A549 (cell line): Measurements from ENCODE around the gene HEATR1. TPM values are rescaled to one million over a fixed set of nuclear protein-coding genes. Genes with fewer than 3 reads are reported as not detected.

Source experiments
- ATAC-seq, 2 experiments: fragments of 200-7000 bp in 1 of 2; fragments of >200 bp in 1 of 2; cut with Nextera tagmentation in 1 of 2; cut with Tn5 transposase in 1 of 2; 3 replicates each; pipeline versions ENCODE4 v1.8.0 to v1.9.1; 2018 to 2020; ENCODE audit warnings: mild to moderate bottlenecking in 1 of 2, moderate library complexity in 1 of 2
- CTCF ChIA-PET: fragments of 300-600 bp; sonication (Branson Sonifier 250); formaldehyde crosslinking; extraction: SDS; loops from one replicate; lab custom pipeline; 2021; ENCODE audit warnings: antibody characterized with exemption, inconsistent platforms; lab: Yijun Ruan, JAX
- POLR2A ChIA-PET: fragments of 350-600 bp; formaldehyde crosslinking; extraction: SDS; loops from one replicate; lab custom pipeline; 2021; ENCODE audit warnings: antibody characterized with exemption, inconsistent platforms; lab: Yijun Ruan, JAX
- DNase-seq, 2 experiments: peaks; one replicate each; pipeline versions ENCODE4 v3.0.0 to v3.0.0-alpha.2; 2011 to 2016; ENCODE audit warnings: low read depth in 1 of 2, low spot score in 1 of 2
- FAIRE-seq: peaks from 2 replicates; lab custom pipeline; 2011; peaks lifted over from hg19 to GRCh38; lab: Jason Lieb, UNC
- H3K27ac ChIP-seq, 2 experiments: fragments of >200 bp; sonication (Bioruptor Twin); formaldehyde crosslinking; 3 replicates each; pipeline ENCODE4 v1.5.1; 2016 to 2017
- H3K4me1 ChIP-seq: fragments of >200 bp; sonication (Bioruptor Twin); formaldehyde crosslinking; 3 replicates; pipeline ENCODE4 v1.6.1; 2016
- H3K4me2 ChIP-seq: fragments of >200 bp; sonication (Bioruptor Twin); formaldehyde crosslinking; 3 replicates; pipeline ENCODE4 v1.6.1; 2016
- H3K4me3 ChIP-seq: fragments of >200 bp; sonication (Bioruptor Twin); formaldehyde crosslinking; 3 replicates; pipeline ENCODE4 v1.5.1; 2016
- H3K9me3 ChIP-seq: fragments of >200 bp; sonication (Bioruptor Twin); formaldehyde crosslinking; 3 replicates; pipeline ENCODE4 v1.6.1; 2016
- ATOH8 ChIP-seq: fragments of 250-450 bp; sonication (Bioruptor Pico); IDR thresholded peaks from 2 replicates; pipeline ENCODE4 v1.5.0; 2020; ENCODE audit warnings: low read depth, mild to moderate bottlenecking, moderate library complexity
- CBX8 ChIP-seq: fragments of 200-600 bp; sonication (generic); IDR thresholded peaks from 2 replicates; pipeline ENCODE4 v1.6.1; 2016
- CEBPB ChIP-seq, 2 experiments: fragments of >200 bp in 1 of 2; sonication (Bioruptor Twin) in 1 of 2; formaldehyde crosslinking in 1 of 2; IDR thresholded peaks; 2 replicates each; pipeline ENCODE4 v1.6.1; 2012 to 2016
- CHD4 ChIP-seq: fragments of 200-600 bp; sonication (generic); IDR thresholded peaks from 2 replicates; pipeline ENCODE4 v1.6.1; 2016; ENCODE audit warnings: antibody characterized with exemption, mild to moderate bottlenecking, borderline replicate concordance
- CTCF ChIP-seq: fragments of >200 bp; sonication (Bioruptor Twin); formaldehyde crosslinking; IDR thresholded peaks from 3 replicates; pipeline ENCODE4 v1.5.1; 2016
- E2F6 ChIP-seq: IDR thresholded peaks from 2 replicates; pipeline ENCODE4 v1.6.1; 2012; ENCODE audit warnings: low read depth, borderline replicate concordance
- EP300 ChIP-seq, 2 experiments: fragments of >200 bp; sonication (Bioruptor Twin); formaldehyde crosslinking; IDR thresholded peaks; 2 replicates in 1 of 2; 3 replicates in 1 of 2; pipeline ENCODE4 v1.6.1; 2016 to 2017
- FOSB ChIP-seq: fragments of 250-450 bp; sonication (Bioruptor Pico); IDR thresholded peaks from 2 replicates; pipeline ENCODE4 v1.5.0; 2020; ENCODE audit warnings: mild to moderate bottlenecking, moderate library complexity
- FOSL2 ChIP-seq, 2 experiments: fragments of 450-650 bp in 1 of 2; fragments of >200 bp in 1 of 2; sonication (Bioruptor Twin) in 1 of 2; formaldehyde crosslinking; IDR thresholded peaks; 2 replicates each; pipeline versions ENCODE4 v1.5.0 to v1.6.1; 2016 to 2020; ENCODE audit warnings: mild to moderate bottlenecking in 1 of 2, moderate library complexity in 1 of 2
- GATA3 ChIP-seq: IDR thresholded peaks from 2 replicates; pipeline ENCODE4 v1.6.1; 2012; ENCODE audit warnings: borderline replicate concordance
- HDAC2 ChIP-seq: fragments of 200-600 bp; sonication (generic); IDR thresholded peaks from 2 replicates; pipeline ENCODE4 v1.6.1; 2016
- HES2 ChIP-seq: fragments of >200 bp; sonication (Bioruptor Twin); formaldehyde crosslinking; IDR thresholded peaks from 2 replicates; pipeline ENCODE4 v1.6.1; 2016
- HEYL ChIP-seq: fragments of 250-450 bp; sonication (Bioruptor Pico); IDR thresholded peaks from 2 replicates; pipeline ENCODE4 v1.8.0; 2021; ENCODE audit warnings: mild to moderate bottlenecking, moderate library complexity
- HMGXB4 ChIP-seq: fragments of 250-450 bp; sonication (Bioruptor Pico); IDR thresholded peaks from 2 replicates; pipeline ENCODE4 v1.5.0; 2021; ENCODE audit warnings: mild to moderate bottlenecking, moderate library complexity, borderline replicate concordance
- NPAS2 ChIP-seq: fragments of 250-450 bp; sonication (Bioruptor Pico); IDR thresholded peaks from 2 replicates; pipeline ENCODE4 v1.8.0; 2022; ENCODE audit warnings: mild to moderate bottlenecking, moderate library complexity, borderline replicate concordance
- NR3C1 ChIP-seq: fragments of >200 bp; sonication (Bioruptor Twin); formaldehyde crosslinking; IDR thresholded peaks from 3 replicates; pipeline ENCODE4 v1.6.1; 2017
- PHF8 ChIP-seq: fragments of 200-600 bp; sonication (generic); IDR thresholded peaks from 2 replicates; pipeline ENCODE4 v1.6.1; 2016; ENCODE audit warnings: low read depth, mild to moderate bottlenecking, antibody characterized with exemption, moderate library complexity, borderline replicate concordance
- POLR2A ChIP-seq: IDR thresholded peaks from 2 replicates; pipeline ENCODE4 v1.6.1; 2012; ENCODE audit warnings: mild to moderate bottlenecking, low read length
- RAD21 ChIP-seq, 2 experiments: fragments of >200 bp in 1 of 2; sonication (Bioruptor Twin) in 1 of 2; formaldehyde crosslinking in 1 of 2; IDR thresholded peaks in 1 of 2; conservative IDR thresholded peaks in 1 of 2; 2 replicates in 1 of 2; 3 replicates in 1 of 2; pipeline ENCODE4 v1.6.1; 2012 to 2018; ENCODE audit warnings: inconsistent platforms in 1 of 2
- RARB ChIP-seq: fragments of 250-450 bp; sonication (Bioruptor Pico); IDR thresholded peaks from 2 replicates; pipeline ENCODE4 v1.8.0; 2021; ENCODE audit warnings: mild to moderate bottlenecking, moderate library complexity
- RCOR1 ChIP-seq: fragments of 150-350 bp; IDR thresholded peaks from 2 replicates; pipeline ENCODE4 v1.6.1; 2014; ENCODE audit warnings: antibody characterized with exemption, low read length, low read depth
- REST ChIP-seq: fragments of 200-600 bp; sonication (generic); IDR thresholded peaks from 2 replicates; pipeline ENCODE4 v1.6.1; 2016; ENCODE audit warnings: antibody characterized with exemption, mild to moderate bottlenecking, moderate library complexity
- RNF2 ChIP-seq: fragments of 200-600 bp; sonication (generic); IDR thresholded peaks from 2 replicates; pipeline ENCODE4 v1.6.1; 2016; ENCODE audit warnings: low read depth, mild to moderate bottlenecking, antibody characterized with exemption, moderate library complexity, borderline replicate concordance
- TP53 ChIP-seq: fragments of 250-450 bp; sonication (Bioruptor Pico); IDR thresholded peaks from 2 replicates; pipeline ENCODE4 v1.5.0; 2021; ENCODE audit warnings: mild to moderate bottlenecking, moderate library complexity
- USF2 ChIP-seq: fragments of 450-650 bp; IDR thresholded peaks from 2 replicates; pipeline ENCODE4 v1.6.1; 2014; ENCODE audit warnings: antibody characterized with exemption
- WGBS: methylation state at CpG from one replicate; pipeline ENCODE4 v1.1.6; 2017; ENCODE audit errors: missing lambda C conversion rate; 5-methylcytosine and 5-hydroxymethylcytosine counted together
- polyA plus RNA-seq, 4 experiments: library from polyadenylated mRNA; depleted of rRNA in 3 of 4; stranded (reverse); fragments of >200 nt; fragmentation: RNase III in 1 of 4; extraction: RNeasy Plus Mini Kit Qiagen cat#74134 plus additional on column Dnase treatment in 1 of 4; gene quantifications; 2 replicates in 3 of 4; 3 replicates in 1 of 4; pipeline ENCODE4 v1.2.3, GENCODE V29; 2011 to 2017

Gene HEATR1
- polyA plus RNA-seq, 2 of the 4 experiments (the other 2 are of a cell fraction): 22.3 to 50.1 TPM

- DNase-seq (no peak), FAIRE-seq (no peak), ATAC-seq (no peak)
- ChIA-PET CTCF (no interaction called here), POLR2A (no interaction called here)
- TF ChIP-seq FOSL2 (IDR thresholded peaks at IDR 0.05): no peak
- no peak for TF ChIP-seq FOSL2 (CRISPR knock-in tag; IDR thresholded peaks at IDR 0.05)
- no peak for TF ChIP-seq ATOH8 (CRISPR knock-in tag)
- TF ChIP-seq GATA3: no peak
- no peak for TF ChIP-seq HDAC2
- no peak for TF ChIP-seq USF2
- TF ChIP-seq POLR2A: no peak
- TF ChIP-seq HEYL (CRISPR knock-in tag): no peak
- no peak for TF ChIP-seq TP53 (CRISPR knock-in tag)
- TF ChIP-seq CEBPB (IDR thresholded peaks at IDR 0.05): no peak
- no peak for TF ChIP-seq REST
- no peak for TF ChIP-seq HMGXB4 (CRISPR knock-in tag)
- no peak for TF ChIP-seq CBX8
- no peak for TF ChIP-seq NPAS2
- TF ChIP-seq FOSB (CRISPR knock-in tag): no peak
- TF ChIP-seq E2F6: no peak
- TF ChIP-seq PHF8: no peak
- no peak for TF ChIP-seq HES2
- no peak for TF ChIP-seq EP300 (IDR thresholded peaks at IDR 0.05)
- TF ChIP-seq CHD4: no peak
- H3K4me3 ChIP-seq: no peak overlapping the region
- H3K9me3 ChIP-seq: no peaks in the 10 kb centered on the region
- H3K4me2 ChIP-seq: no peak overlapping the region
- H3K4me1 ChIP-seq: no peaks in the 10 kb centered on the region
- WGBS: 91% methylated on average over 2 of the region's 2 CpGs
- H3K27ac ChIP-seq: no peak overlapping the region
Measured at GRCh38 chr1:236590553-236591150, 13.7 kb downstream of the HEATR1 start.

GRCh38 chr1:236589531-236589930 lies 14.8 kb downstream of the HEATR1 start:
- no peaks in the 10 kb centered on the region for H3K4me1 ChIP-seq
- H3K27ac ChIP-seq: no peak overlapping the region
- ATAC-seq: no peak
- no peaks in the 10 kb centered on the region for H3K9me3 ChIP-seq
- 90% methylated on average over 4 of the region's 4 CpGs for WGBS
- no peak overlapping the region for H3K4me2 ChIP-seq
- DNase-seq: no peak
- POLR2A ChIA-PET: no interaction called here
- H3K4me3 ChIP-seq: no peak overlapping the region
- CTCF ChIA-PET: no interaction called here
- FAIRE-seq: no peak
- TF ChIP-seq CHD4 (no peak), RCOR1 (no peak), CTCF (no peak), RARB (no peak), HES2 (no peak), GATA3 (no peak), RNF2 (no peak), ATOH8 (CRISPR knock-in tag) (no peak), NPAS2 (no peak), POLR2A (no peak), NR3C1 (no peak), RAD21 (conservative IDR thresholded peaks at IDR 0.05 in 1 of 2, IDR thresholded peaks at IDR 0.05 in 1 of 2) (no peak)
